Measurements from ENCODE around the gene SLC6A8. TPM values are rescaled to one million over a fixed set of nuclear protein-coding genes. Genes with fewer than 3 reads are reported as not detected.
"Not testable (repeated sequence)": the region's sequence is repeated elsewhere in the genome, so short reads cannot be mapped to it uniquely, and the experiment has no call there.

Gene SLC6A8
- total RNA-seq, 1 donor from 2014 or later: 56.8 TPM

DNA sequence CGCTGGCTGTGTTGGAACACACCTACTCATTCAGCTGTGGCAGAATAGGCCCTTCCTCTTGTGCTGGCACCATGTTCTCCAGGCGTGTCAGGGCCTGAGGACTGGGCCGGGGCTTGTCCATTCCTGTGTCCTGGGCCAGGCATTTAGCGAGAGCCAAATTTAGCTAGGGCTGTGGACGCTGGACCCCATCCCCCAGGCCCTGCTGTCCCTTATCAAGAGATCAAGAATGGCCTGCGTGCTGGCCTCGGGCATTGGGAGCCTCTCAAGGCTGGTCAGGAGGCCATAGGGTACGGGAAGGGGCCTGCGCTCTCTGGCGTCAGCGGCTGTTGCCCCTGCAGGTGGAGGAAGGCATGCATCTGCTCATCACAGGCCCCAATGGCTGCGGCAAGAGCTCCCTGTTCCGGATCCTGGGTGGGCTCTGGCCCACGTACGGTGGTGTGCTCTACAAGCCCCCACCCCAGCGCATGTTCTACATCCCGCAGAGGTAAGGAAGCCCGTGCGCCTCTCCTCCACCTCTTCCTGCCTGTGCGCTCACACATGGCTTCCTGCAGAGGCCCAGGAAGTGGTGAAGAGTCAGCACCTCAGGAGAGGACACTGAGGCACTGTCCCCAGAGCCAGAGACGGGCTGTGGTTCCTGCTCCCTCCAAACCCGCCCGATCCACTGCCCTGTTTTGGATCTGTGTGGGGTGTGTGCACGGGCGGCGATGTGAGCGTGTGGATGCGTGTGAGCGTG is 52.2 kb downstream of the SLC6A8 start:
- TF ChIP-seq CTCF (conservative IDR thresholded peaks at IDR 0.05): no peak
- Mint-ChIP-seq H3K27me3 (no peaks in the 10 kb centered on the region), H3K4me1 (ENCODE audit: unreplicated experiment) (no peaks in the 10 kb centered on the region), H3K36me3 (no peaks in the 10 kb centered on the region), H3K4me3 (no peak overlapping the region), H3K9me3 (no peaks in the 10 kb centered on the region), H3K27ac (no peak overlapping the region)
- DNase-seq (ENCODE audit: extremely low spot score, unreplicated experiment): no peak

DNA sequence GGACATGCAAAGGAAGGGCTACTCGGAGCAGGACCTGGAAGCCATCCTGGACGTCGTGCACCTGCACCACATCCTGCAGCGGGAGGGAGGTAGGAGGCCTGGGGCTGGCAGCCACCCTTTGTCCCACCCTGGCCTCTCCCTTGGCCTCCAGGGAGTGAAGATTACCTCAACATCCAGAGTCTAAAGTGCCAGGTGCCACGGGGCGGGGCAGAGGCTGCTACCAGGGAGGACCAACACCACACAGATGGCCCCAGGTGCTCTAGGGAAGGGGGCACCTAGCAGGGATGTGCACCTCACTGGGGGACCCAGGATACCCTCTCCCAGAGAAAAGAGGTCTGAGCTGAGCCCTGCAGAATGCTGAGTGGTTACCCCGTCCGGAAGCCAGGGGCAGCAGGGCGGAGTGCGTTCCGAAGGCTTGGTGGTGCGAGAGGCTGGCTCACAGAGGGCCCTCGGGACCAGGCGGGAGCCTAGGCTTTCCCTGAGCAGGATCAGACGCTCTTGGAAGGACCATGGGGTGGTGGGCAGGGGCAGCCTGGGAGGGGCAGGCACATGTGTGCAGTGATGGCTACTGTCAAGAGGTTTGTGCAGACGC is 53.0 kb downstream of the SLC6A8 start:
- H3K4me1 Mint-ChIP-seq (ENCODE audit: unreplicated experiment): no peaks in the 10 kb centered on the region
- no peaks in the 10 kb centered on the region for H3K9me3 Mint-ChIP-seq
- DNase-seq (ENCODE audit: extremely low spot score, unreplicated experiment): no peak
- no peak for TF ChIP-seq CTCF (conservative IDR thresholded peaks at IDR 0.05)
- no peaks in the 10 kb centered on the region for H3K27me3 Mint-ChIP-seq
- no peak overlapping the region for H3K4me3 Mint-ChIP-seq
- H3K27ac Mint-ChIP-seq: no peak overlapping the region
- no peaks in the 10 kb centered on the region for H3K36me3 Mint-ChIP-seq

- no peak for DNase-seq (ENCODE audit: extremely low spot score, unreplicated experiment)
- no peaks in the 10 kb centered on the region for H3K9me3 Mint-ChIP-seq
- H3K4me3 Mint-ChIP-seq: no peak overlapping the region
- no peak overlapping the region for H3K27ac Mint-ChIP-seq
- no peak for TF ChIP-seq CTCF (conservative IDR thresholded peaks at IDR 0.05)
- H3K36me3 Mint-ChIP-seq: no peaks in the 10 kb centered on the region
- H3K4me1 Mint-ChIP-seq (ENCODE audit: unreplicated experiment): no peaks in the 10 kb centered on the region
- no peaks in the 10 kb centered on the region for H3K27me3 Mint-ChIP-seq
Observed at GRCh38 chrX:153741446-153741845, 53.7 kb downstream of the SLC6A8 start.

- H3K27me3 Mint-ChIP-seq: not testable (repeated sequence)
Observed at GRCh38 chrX:153742111-153742510, 54.4 kb downstream of the SLC6A8 start.

DNA sequence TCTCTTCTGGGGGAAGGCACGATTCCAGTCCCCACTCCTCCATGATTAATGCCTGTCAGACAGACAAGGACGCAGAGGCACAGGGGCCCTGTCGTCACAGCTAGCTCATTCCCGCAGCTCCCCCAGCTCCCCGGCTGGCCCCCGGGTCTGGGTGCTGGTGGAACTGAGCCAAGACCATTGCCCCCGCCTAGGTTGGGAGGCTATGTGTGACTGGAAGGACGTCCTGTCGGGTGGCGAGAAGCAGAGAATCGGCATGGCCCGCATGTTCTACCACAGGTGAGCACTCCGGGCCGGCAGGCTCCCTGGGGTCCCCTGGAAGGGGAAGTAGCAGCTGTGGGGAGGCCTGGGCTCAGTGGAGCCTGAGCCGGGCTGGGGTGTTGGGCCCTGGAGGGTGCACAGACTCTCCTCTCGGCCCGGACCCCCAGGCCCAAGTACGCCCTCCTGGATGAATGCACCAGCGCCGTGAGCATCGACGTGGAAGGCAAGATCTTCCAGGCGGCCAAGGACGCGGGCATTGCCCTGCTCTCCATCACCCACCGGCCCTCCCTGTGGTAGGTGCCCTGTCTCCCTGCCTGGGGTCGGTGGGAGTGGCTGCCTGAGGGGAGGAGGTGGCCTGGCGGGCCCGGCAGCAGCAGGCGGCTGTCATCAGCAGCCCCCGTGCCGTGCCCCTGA is 55.2 kb downstream of the SLC6A8 start:
- DNase-seq (ENCODE audit: extremely low spot score, unreplicated experiment); H3K4me3 Mint-ChIP-seq; H3K9me3 Mint-ChIP-seq; H3K27me3 Mint-ChIP-seq; H3K36me3 Mint-ChIP-seq; H3K27ac Mint-ChIP-seq; H3K4me1 Mint-ChIP-seq (ENCODE audit: unreplicated experiment): not testable (repeated sequence)

More at GRCh38 chrX:153742111-153742510, 54.4 kb downstream of the SLC6A8 start:
- H3K4me3 Mint-ChIP-seq; H3K4me1 Mint-ChIP-seq (ENCODE audit: unreplicated experiment); H3K27ac Mint-ChIP-seq; H3K36me3 Mint-ChIP-seq; H3K9me3 Mint-ChIP-seq; DNase-seq (ENCODE audit: extremely low spot score, unreplicated experiment): not testable (repeated sequence)

DNA sequence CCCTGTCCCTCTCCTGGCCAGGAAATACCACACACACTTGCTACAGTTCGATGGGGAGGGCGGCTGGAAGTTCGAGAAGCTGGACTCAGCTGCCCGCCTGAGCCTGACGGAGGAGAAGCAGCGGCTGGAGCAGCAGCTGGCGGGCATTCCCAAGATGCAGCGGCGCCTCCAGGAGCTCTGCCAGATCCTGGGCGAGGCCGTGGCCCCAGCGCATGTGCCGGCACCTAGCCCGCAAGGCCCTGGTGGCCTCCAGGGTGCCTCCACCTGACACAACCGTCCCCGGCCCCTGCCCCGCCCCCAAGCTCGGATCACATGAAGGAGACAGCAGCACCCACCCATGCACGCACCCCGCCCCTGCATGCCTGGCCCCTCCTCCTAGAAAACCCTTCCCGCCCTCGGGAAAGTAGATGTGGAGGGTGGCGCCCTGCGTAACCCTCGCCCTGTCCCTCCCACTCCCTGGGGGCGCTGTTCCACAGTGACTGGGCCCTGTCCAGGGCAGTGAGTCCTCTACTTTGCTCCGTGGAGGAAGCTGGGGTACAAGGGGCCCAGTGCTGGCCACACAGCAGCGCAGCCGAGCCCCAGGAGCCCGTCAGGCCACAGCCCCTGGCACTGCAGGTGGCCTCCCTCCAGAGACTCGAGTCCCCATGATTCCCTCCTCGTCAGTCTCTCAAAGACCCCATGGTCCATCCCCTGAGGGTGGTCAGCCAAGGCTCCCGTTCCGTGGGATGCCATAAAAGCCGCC is 55.9 kb downstream of the SLC6A8 start:
- H3K27ac Mint-ChIP-seq; DNase-seq (ENCODE audit: extremely low spot score, unreplicated experiment); H3K9me3 Mint-ChIP-seq; H3K36me3 Mint-ChIP-seq; H3K4me3 Mint-ChIP-seq; H3K4me1 Mint-ChIP-seq (ENCODE audit: unreplicated experiment); H3K27me3 Mint-ChIP-seq: not testable (repeated sequence)

All from type B pancreatic cell (in vitro differentiated cells).